SK-N-MC (cell line): ENCODE data around the gene CYB561D2.

Source experiments
- EZH2 ChIP-seq: fragments of 200-600 bp; sonication (generic); IDR thresholded peaks from one replicate; pipeline ENCODE4 v1.6.1; 2017; ENCODE audit warnings: antibody characterized with exemption
- FOXP2 ChIP-seq: optimal IDR thresholded peaks from 2 replicates; pipeline ENCODE3; 2011; ENCODE audit warnings: mild to moderate bottlenecking, moderate library complexity; ENCODE audit not compliant: insufficient read depth; ENCODE audit errors: extremely low read length, control extremely low read depth
- POLR2AphosphoS5 ChIP-seq: IDR thresholded peaks from 2 replicates; pipeline ENCODE4 v1.6.1; 2012; ENCODE audit warnings: mild to moderate bottlenecking, low read depth, low read length, borderline replicate concordance

DNA sequence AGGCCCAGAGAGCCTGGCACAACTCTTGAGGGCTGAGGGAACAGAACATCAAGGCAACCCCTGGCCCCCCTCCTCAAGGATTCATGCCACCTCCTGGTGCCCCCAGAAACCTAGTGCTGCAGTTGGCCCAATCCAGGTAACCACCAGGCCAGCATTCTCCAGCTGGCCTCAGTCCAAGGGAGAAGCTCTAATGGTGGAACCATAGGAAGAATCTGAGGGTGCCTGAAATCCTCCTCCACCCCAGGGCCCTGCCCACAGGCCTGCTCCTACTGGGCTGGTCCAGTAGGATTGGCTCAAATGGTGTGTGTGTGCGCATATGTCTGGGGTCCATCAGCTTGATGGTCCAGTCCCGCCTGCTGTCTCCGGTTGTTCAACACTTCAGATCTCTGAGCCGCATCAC lies 35.8 kb upstream of the CYB561D2 start:
- TF ChIP-seq EZH2 (no peak), POLR2AphosphoS5 (no peak), FOXP2 (no peak)
